Activated CD4-positive, alpha-beta T cell treated with anti-CD3 and anti-CD28 coated beads for 48 hours (primary cell): ENCODE measurements around the gene RPE.

ENCODE experiments used
- DNase-seq: peaks from one replicate; pipeline ENCODE4 v3.0.0-alpha.2; 2020

Gene RPE

DNA sequence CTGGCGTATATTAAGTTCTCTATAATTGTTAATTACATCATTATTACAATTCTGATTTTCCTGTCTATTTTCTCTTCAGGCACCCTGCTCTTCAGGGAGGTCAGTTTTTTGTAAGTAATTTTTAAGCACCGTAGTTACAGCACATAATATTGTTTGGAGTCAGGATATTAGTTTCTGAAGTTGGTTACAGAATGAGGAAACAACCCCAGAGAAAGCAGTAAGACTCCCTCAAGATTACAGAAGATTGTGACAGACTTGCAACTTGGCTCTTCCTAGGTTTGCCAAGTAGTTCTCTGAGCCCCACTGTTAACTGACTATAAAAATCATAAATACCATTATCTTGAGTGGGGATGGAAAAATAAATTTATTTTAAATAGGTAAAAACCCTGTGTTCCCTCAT, 921 bp downstream of the RPE start:
- no peak for DNase-seq

DNA sequence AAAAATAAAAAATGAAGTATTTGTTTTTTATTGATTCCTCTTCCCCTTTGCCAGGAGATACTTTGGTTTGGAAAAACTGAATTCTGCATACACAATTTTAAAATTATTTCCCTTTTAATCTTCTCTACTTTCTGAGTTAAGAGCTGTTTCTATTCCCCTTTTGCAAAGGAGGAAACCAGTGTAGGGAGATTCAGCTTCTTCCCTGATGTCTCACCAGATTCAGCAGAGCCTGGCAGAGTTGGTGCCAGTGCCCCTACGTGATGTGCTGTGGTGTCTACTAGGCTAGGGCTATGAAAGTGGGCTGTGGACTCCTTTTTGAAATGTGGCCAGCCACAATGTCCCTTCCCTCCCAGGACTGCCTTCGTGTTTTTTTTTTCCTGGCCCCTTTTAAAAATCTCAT, 2.4 kb downstream of the RPE start:
- DNase-seq = no peak

GRCh38 chr2:210007895-210008294, 5.5 kb downstream of the RPE start:
- DNase-seq = no peak

GRCh38 chr2:210009126-210009525, 6.7 kb downstream of the RPE start:
- no peak for DNase-seq

GRCh38 chr2:210009896-210010295, 7.5 kb downstream of the RPE start:
- DNase-seq = no peak

DNA sequence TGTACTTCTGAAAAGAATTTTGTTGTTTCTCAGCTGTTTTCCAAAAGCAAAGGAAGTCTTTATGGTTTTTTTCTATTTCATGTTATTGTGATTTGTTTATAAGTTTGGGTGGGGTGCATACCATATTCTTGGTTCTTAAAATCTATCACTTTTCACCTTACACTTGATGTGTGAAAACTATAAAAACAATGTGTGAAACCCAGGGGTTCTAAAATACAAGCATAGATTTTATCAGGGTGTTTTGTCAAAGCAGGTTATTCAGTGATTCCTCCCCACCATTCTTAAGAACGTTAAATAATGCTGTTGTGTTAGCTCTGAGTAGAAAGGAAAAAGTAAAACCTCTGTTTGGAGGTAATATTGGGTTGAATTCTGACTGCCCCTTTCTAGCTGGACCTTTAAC, 17.7 kb downstream of the RPE start:
- DNase-seq = no peak

GRCh38 chr2:210022824-210023223, 20.4 kb downstream of the RPE start:
- no peak for DNase-seq

- no peak for DNase-seq
Measured at GRCh38 chr2:210027608-210028007, 25.2 kb downstream of the RPE start.

- no peak for DNase-seq
Measured at GRCh38 chr2:210028178-210028577, 25.7 kb downstream of the RPE start.

- no peak for DNase-seq
Measured at GRCh38 chr2:210034087-210034683, 31.7 kb downstream of the RPE start.

- DNase-seq = no peak
Measured at GRCh38 chr2:210035679-210036078, 33.2 kb downstream of the RPE start.

GRCh38 chr2:210038078-210038477, 35.6 kb downstream of the RPE start:
- DNase-seq = no peak

DNA sequence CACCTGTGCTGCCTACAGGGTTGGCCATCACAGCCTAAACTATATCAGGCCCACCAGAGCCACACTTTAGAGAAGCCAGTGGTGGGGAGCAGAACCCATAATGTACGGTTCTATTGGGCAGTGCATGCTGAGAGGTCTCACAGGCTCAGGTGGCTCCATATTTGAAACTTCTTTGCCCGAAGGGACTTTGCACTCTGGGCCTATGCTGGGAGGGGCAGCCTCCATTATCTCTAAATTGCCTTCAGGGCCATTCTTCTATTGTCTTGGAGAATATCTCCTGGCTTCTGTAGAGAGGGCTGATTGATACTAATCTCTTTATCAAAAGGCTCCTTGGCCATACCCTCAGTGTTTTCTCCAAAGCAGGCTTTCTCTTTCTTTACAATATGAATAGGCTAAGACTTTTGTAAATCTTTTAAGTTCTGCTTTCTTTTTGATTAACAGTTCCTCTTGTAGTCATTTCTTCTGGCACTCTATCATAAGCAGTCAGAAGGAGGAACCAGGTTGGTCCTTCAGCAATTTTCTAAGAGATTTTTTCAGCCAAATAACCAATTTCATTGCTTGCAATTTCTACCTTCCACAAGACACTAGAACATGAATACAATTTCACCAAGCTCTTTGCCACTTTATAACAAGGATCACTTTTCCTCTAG, 44.5 kb downstream of the RPE start:
- no peak for DNase-seq

DNA sequence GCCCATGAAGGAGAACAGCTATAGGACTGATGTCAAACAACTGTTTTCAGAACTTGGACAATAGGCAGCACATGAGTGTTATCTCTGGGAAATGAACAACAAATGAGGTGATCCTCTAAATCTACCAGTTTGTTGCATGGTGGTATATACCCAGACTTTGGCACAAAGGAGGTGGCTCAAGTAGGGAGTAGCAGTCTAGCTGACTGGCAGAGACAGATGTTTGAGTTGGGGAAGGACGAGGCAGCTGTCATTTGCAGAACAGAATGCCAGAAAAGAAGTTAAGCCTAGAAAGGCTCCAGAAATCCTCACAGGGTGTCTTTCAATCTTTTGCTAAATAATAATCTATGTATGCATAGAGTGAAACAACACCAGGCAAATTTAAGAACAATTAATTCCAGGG, 47.4 kb downstream of the RPE start:
- DNase-seq = no peak

GRCh38 chr2:210050885-210051284, 48.4 kb downstream of the RPE start:
- DNase-seq = no peak

DNA sequence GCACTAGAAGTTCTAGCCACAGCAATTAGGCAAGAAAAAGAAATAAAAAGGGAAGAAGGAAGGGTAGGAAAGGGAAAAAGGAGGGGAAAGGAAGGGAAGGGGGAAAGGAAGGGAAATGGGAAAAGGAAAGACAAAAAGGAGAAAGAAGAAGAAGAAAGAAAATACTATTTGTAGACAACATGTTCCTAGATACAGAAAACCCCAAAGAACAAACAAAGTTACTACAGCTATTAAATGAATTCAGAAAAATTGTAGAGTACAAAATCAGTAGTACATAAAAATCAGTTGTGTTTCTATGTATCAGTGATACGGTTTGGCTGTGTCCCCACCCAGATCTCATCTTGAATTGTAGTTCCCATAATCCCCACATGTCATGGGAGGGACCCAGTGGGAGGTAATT, 52.3 kb downstream of the RPE start:
- no peak for DNase-seq

DNA sequence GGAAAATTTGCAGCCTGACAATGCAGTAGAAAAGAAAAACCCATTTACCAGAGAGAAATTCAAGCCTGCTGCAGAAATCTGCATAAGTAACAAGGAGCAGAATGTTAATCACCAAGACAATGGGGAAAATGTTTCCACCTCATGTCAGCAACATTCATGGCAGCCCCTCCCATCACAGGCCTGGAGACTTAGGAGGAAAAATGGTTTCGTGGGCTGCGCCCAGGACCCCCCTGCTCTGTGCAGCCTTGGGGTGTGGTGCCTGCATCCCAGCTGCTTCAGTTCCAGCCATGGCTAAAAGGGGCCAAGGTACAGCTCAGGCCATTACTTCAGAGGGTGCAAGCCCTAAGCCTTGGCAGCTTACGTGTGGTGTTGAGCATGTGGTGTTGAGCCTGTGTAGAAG, 53.4 kb downstream of the RPE start:
- no peak for DNase-seq

GRCh38 chr2:210063306-210063705, 60.9 kb downstream of the RPE start:
- DNase-seq = no peak
